HG03064 (cell line): ENCODE results near the gene RHOH.

Source experiments
- ATAC-seq: cut with Tn5 transposase; IDR thresholded peaks from one replicate; pipeline ENCODE4 v1.9.1; 2021; ENCODE audit warnings: low read depth; ENCODE audit not compliant: unreplicated experiment

RHOH gene

DNA sequence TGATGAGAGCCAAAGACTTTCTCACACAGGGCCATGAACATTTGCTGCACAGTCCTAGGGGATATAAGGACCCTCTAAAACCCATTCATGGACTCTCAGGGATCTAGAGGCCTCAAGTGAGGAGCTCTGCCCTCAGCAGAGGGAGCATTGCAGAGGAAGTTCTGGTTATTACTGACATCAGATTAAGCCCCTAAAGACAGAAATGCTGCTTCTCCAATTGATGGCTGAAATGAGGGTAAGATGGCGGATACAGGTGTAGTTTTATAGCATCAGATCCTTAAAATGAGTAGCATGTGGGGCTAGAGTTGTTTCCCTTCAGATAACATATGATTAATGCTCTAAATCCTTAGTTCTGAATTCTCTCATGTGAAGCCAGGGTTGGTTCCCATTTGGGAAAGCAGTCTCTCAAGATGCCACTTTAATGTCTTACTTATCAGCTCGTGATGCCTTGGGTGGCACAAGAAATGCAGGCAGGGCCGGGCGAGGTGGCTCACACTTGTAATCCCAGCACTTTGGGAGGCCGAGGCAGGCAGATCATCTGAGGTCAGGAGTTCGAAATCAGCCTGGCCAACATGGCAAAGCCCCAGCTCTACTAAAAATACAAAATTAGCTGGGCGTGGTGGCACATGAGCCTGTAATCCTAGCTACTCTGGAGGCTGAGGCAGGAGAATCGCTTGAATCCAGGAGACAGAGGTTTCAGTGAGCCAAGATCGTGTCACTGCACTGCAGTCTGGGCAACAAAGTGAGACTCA is 7.9 kb downstream of the RHOH start:
- no peak for ATAC-seq

DNA sequence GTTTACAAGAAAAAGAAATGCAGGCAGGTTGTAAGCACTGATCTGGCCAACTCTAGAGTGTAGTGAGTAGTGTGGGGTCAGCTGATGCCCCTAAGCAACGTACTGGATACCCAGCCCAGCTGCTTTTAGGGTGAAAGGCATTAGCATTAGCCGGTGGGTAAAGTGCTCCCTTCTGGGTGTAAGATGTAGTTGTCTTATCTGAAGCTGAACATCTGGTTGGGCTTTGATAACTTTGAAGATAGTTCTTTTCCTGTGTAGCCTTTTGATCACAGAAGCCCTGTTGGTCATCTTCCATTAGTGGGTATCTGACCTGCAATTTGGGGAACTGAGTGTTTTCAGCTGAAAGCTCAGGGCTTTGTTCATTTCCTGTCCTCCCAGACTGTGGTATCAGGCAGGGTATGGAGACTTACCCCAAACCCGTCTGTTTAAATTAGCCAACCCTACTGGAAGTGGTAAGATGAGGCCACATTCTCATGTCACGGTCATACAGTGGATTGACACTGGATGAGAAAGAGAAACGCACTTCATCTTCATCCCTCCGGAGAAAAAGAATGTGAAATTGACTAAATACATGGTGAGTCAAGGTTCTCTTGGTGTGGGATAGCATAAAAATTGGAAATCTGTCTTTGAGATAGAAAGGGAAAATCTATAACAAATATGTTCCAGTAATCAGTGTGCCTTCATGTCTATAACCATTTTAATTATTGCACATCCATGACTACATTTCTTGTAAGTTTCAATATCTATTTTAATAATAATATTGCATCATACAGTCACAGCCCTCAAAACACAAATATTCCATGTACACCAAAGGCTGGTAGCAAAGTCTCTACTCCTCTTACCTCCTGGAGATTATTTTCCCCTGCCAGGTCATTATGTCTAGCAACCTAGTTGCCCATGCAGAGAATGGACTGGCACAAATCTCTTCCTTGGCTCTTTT is 8.7 kb downstream of the RHOH start:
- ATAC-seq: peak; percentile 52

DNA sequence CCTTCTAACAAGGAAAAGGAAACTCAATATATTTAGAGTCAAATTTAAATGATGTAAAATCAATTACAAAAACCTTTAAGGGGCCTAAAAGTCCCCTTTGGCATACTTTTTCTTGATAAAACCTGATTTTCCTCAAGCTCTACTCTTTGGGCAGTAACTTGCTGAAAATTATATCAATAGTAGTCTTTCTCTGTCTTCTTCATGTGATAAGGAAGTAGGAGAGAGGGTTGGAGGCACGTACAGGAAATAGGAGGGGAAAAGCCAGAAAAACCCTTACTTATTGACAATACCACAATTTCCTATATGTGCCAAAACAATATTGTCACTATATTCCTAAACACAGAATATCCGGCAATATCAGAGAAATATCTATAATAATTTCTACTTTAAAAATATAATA is 9.6 kb downstream of the RHOH start:
- no peak for ATAC-seq

- ATAC-seq: no peak
Observed at GRCh38 chr4:40209401-40209800, 12.6 kb downstream of the RHOH start.

DNA sequence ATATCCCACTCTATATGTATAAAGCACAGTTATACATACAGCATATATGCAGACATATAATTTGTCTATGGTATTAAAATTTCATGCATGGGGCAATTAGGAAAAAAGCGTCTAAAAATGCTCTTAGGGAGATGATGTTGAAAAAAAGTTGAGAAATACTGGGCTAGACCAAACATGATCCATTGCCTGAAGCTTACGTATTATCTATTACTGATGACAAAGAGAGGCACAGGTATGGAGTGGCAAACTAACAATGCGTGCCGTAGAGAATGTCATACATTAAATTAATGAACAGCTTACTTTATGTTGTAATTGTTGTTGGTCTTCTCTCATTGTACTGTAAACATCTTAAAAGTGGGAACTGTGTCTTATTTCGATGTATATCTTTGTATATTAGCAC is 13.9 kb downstream of the RHOH start:
- ATAC-seq: no peak

DNA sequence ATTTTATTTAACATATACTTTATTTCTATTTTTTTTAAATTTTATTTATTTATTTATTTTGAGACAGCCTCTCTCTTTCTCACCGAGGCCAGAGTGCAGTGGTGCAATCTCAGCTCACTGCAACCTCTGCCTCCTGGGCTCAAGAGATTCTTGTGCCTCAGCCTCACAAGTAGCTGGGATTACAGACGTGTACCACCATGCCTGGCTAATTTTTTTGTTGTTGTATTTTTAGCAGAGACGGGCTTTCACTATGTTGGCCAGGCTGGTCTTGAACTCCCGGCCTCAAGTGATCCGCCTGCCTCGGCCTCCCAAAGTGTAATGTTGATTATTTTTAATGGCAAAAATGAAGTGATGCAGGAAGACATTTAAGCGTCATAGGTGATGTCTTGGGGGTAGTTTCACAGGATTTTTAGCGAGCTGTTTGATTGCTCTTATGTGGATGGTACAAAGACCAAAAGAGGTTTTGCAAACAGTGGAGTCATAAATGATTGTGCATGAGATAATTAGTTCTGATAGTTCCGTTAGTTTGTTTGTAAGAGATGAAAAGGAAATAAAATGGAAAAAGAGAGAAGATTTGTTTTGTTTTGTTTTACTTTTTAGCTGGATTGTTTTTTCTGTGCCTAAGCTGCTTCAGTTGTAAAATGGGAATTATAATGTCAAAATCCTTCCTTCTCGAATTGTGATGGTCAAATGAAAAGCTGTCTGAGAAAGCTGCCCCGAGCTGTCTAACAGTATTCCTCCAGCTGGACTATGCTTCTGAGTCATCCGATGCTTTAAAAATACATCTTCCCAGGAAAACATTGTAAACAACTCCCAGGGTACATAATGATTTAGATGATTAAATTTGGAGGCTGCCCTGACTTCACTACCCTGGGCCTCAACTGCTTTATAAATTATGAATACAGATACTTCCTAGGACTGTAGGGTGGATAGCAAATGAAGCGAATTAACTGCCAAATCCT is 14.7 kb downstream of the RHOH start:
- ATAC-seq: no peak

- ATAC-seq: no peak
Observed at GRCh38 chr4:40212674-40213527, 16.1 kb downstream of the RHOH start.

DNA sequence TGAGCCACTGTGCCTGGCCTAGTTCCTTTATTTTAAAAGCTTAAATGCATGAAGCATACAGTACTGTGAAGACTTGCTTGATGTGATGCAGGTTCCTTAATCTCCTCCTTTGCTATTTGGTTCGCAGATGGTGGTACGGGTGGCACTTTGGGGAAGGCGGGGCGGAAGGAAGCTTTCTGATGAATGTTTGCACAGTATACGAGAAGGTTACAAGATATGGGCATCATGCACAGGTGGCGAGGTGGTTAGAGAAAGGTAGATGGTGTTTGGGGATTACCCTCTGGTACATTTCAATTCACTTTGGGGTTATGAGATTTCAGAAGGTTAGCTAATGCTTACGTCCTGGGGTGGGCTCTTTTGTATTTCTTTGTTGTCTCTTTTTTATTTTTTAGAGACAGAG is 17.2 kb downstream of the RHOH start:
- ATAC-seq: no peak

- ATAC-seq: no peak
Observed at GRCh38 chr4:40214661-40215418, 18.0 kb downstream of the RHOH start.

DNA sequence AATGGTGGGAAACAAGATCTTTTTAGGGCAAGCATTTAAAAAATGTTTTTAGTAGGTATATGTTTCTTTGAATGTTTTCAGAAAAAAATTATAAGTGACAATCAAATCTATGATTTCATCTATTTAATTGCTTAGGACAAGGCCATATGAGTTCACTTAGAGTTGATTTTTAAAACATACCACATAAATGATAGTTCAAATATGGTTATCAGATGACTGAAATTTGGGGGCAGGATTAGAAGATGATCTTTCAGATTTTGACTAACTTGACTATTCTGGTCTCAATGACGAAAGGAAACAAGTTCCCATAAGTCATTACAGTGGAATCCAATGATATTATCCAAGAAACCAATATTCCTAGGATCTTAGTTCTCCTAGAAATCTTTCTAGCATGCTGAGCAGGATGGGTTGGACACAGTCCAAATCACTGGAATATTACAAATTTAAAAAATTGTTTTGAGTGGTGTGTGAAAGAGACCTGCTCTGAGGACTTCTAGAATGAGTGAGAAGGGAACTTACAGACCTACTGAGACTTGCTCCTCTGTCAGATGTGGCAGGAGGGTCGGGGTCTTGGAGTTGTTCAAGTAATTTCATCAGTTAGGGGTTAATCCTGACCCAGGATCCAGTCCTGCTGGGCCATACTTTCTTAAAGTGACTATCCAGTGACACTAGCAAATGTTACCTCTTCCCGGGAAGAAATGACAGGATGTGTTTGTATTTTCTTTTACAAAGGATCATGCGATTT is 20.0 kb downstream of the RHOH start:
- no peak for ATAC-seq

GRCh38 chr4:40221744-40222143 is 24.9 kb downstream of the RHOH start:
- ATAC-seq: no peak

GRCh38 chr4:40223343-40223742 is 26.5 kb downstream of the RHOH start:
- no peak for ATAC-seq

DNA sequence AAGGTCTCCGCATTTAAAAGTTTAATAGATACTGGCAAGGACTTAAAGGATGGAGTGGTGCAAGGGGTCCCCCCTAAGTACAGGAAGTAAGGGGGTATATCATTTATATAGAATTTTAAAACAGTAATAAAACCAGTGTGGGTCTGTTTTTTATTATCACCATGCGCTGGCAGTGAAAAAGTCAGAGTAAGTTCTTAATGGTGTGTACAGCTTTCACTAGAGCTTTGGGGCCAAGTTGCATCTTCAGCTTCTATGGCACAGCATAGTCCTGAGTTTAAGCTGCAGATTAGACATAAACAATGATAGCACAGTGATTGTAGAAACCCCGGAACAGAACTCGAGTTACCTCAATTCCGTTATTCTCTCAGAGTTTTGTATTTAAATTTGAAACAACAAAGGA is 27.6 kb downstream of the RHOH start:
- no peak for ATAC-seq

- ATAC-seq: no peak
Observed at GRCh38 chr4:40225497-40225896, 28.7 kb downstream of the RHOH start.

DNA sequence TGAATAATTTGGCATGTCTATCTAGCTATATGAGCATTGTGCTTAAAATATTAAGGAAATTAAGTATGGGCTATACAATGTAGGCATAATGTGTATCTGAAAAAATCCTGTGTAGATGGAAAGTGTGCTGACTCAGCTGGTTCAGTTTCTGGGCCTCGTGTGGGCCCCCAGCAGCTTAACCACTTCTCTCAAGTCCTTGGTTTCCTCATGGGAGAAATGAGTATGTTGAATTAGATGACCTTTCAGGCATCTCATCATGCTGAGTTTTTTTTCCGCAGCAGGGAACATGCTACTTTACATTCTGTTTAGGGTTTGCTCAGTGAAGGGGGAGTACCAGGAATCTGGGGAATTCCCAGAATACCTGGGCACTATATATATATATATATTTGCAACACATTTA is 30.5 kb downstream of the RHOH start:
- ATAC-seq: peak; percentile 47

GRCh38 chr4:40228497-40229365 is 31.9 kb downstream of the RHOH start:
- no peak for ATAC-seq

GRCh38 chr4:40231316-40231863 is 34.6 kb downstream of the RHOH start:
- no peak for ATAC-seq
